ENCODE data around the gene UBE4A. TPM values are rescaled to one million over a fixed set of nuclear protein-coding genes. Genes with fewer than 3 reads are reported as not detected.
A peak's percentile ranks its signal among the peaks of the same experiment; 100 is the strongest.

UBE4A gene
- total RNA-seq, 2 experiments from 2014 or later: 40.1 to 43.0 TPM

DNA sequence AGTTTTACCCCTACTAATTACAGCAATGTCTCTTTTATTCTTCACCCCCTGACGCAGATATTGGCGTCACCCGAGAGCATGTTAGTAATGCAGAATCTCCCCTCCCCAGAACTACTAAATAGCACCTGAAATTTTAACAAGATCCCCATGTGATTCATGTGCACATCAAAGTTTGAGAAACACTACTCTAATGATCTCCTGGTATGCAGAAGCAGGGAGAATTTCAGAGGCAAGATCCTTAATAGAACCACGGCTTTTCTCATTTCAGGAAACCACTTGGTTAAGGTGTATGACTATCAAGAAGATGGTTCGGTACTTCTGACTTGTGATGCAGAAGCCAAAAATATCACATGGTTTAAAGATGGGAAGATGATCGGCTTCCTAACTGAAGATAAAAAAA, 9.9 kb upstream of the UBE4A start:
- Mint-ChIP-seq H3K4me3 (peak overlapping the region; percentile 30), H3K36me3 (ENCODE audit: low read depth) (peaks cover 94% of the 10 kb centered on the region), H3K27ac (peak overlapping the region; percentile 98), H3K9me3 (no peaks in the 10 kb centered on the region), H3K4me1 (ENCODE audit: low read depth) (peaks cover 80% of the 10 kb centered on the region), H3K27me3 (no peaks in the 10 kb centered on the region)
- DNase-seq (no peak), ATAC-seq (ENCODE audit: poor library complexity) (no peak)
- Histone ChIP-seq H3K27ac (ENCODE audit: low read depth in 1 of 2, low read length in 2 of 2) (peak overlapping the region; percentile 26 to 52), H3K4me1 (ENCODE audit: insufficient read depth, low read length) (peaks cover 39% of the 10 kb centered on the region), H3K36me3 (ENCODE audit: insufficient read depth, low read length) (peaks cover 57% of the 10 kb centered on the region), H3K27me3 (ENCODE audit: control insufficient read depth in 1 of 2, insufficient read depth in 2 of 2, low read length in 2 of 2) (no peaks in the 10 kb centered on the region), H3K9me3 (ENCODE audit: control insufficient read depth in 1 of 2, insufficient read depth in 1 of 2, low read length in 2 of 2) (no peaks in the 10 kb centered on the region), H3K4me3 (ENCODE audit: low read length) (no peak overlapping the region)
- CTCF ChIA-PET: no interaction called here
- no peak for TF ChIP-seq CTCF (IDR thresholded peaks at IDR 0.05)
- intact Hi-C loops (cut with DNase I, micrococcal nuclease): no loop called here
- POLR2A ChIA-PET: interaction anchor here (1.1 kb wide), 1 partner anchor 86 kb away, joined by 3 read pairs; no protein-coding TSS in a partner anchor

DNA sequence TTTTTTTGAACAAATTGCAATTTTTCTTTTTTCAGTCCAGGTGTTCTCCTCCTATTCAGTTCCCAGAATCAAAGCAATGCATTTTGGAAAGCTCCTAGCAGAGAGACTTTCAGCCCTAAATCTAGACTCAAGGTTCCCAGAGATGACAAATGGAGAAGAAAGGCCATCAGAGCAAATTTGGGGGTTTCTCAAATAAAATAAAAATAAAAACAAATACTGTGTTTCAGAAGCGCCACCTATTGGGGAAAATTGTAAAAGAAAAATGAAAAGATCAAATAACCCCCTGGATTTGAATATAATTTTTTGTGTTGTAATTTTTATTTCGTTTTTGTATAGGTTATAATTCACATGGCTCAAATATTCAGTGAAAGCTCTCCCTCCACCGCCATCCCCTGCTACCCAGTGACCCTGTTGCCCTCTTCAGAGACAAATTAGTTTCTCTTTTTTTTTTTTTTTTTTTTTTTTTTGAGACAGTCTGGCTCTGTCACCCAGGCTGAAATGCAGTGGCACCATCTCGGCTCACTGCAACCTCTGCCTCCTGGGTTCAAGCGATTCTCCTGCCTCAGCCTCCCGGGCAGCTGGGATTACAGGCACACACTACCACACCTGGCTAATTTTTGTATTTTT, 6.2 kb upstream of the UBE4A start:
- Histone ChIP-seq H3K27ac (ENCODE audit: low read depth in 1 of 2, low read length in 2 of 2) (peak overlapping the region; percentile 7 to 50), H3K4me1 (ENCODE audit: insufficient read depth, low read length) (peaks cover 17% of the 10 kb centered on the region), H3K27me3 (ENCODE audit: control insufficient read depth in 1 of 2, insufficient read depth in 2 of 2, low read length in 2 of 2) (no peaks in the 10 kb centered on the region), H3K9me3 (ENCODE audit: control insufficient read depth in 1 of 2, insufficient read depth in 1 of 2, low read length in 2 of 2) (no peaks in the 10 kb centered on the region), H3K4me3 (ENCODE audit: low read length) (no peak overlapping the region), H3K36me3 (ENCODE audit: insufficient read depth, low read length) (peaks cover 53% of the 10 kb centered on the region)
- peak; percentile 77 for TF ChIP-seq CTCF (IDR thresholded peaks at IDR 0.05)
- peak; percentile 54 for ATAC-seq (ENCODE audit: poor library complexity)
- Mint-ChIP-seq H3K9me3 (no peaks in the 10 kb centered on the region), H3K27me3 (no peaks in the 10 kb centered on the region), H3K36me3 (ENCODE audit: low read depth) (peaks cover 73% of the 10 kb centered on the region), H3K4me1 (ENCODE audit: low read depth) (peaks cover 51% of the 10 kb centered on the region), H3K4me3 (no peak overlapping the region), H3K27ac (peak overlapping the region; percentile 98)
- ChIA-PET CTCF (interaction anchor here (0.6 to 4.6 kb wide), 14 partner anchors 9 to 154 kb away, joined by 3 to 31 read pairs (median 4); partner anchors contain the start of genes CD3D and CD3G), POLR2A (interaction anchor here (1.1 to 1.9 kb wide), 8 partner anchors 9 to 112 kb away, joined by 3 to 9 read pairs (median 4); partner anchors contain the start of genes CD3D and CD3G)
- peak in 3 of 14 experiments; percentile 72 to 77 (median 75) for DNase-seq
- intact Hi-C loops (cut with DNase I, micrococcal nuclease): loop anchor here (1.0 to 2.0 kb wide), 2 partner anchors 57 to 154 kb away; no protein-coding TSS in a partner anchor

DNA sequence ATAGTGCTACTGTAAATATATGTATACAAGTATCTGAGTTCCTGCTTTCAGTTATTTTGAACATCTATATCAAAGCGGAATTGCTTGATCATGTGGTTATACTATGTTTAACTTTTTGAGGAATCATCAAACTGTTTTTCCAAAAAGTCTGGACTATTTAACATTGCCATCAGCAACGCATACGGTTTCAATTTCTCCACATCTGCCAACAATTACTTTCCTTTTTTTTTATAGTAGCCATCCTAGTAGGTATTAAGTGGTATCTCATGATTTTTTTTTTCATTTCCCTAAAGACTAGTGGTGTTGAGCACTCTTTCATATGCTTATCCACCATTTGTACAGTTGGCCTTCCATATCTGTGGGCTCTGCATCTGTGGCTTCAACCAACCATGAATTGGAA, 1.3 kb upstream of the UBE4A start:
- H3K27ac Mint-ChIP-seq: peak overlapping the region; percentile 99

More for the DNA sequence above, 1.3 kb upstream of the UBE4A start:
- no peak for TF ChIP-seq CTCF (IDR thresholded peaks at IDR 0.05)
- Mint-ChIP-seq H3K4me1 (ENCODE audit: low read depth) (peaks cover 60% of the 10 kb centered on the region), H3K9me3 (no peaks in the 10 kb centered on the region), H3K36me3 (ENCODE audit: low read depth) (peaks cover 55% of the 10 kb centered on the region), H3K27me3 (peaks cover 8% of the 10 kb centered on the region), H3K4me3 (peak overlapping the region; percentile 92)
- DNase-seq: no peak
- Histone ChIP-seq H3K27ac (ENCODE audit: low read depth in 1 of 2, low read length in 2 of 2) (no peak overlapping the region), H3K4me3 (ENCODE audit: low read length) (no peak overlapping the region), H3K36me3 (ENCODE audit: insufficient read depth, low read length) (peaks cover 11% of the 10 kb centered on the region), H3K4me1 (ENCODE audit: insufficient read depth, low read length) (peaks cover 28% of the 10 kb centered on the region), H3K9me3 (ENCODE audit: control insufficient read depth in 1 of 2, insufficient read depth in 1 of 2, low read length in 2 of 2) (no peaks in the 10 kb centered on the region), H3K27me3 (ENCODE audit: control insufficient read depth in 1 of 2, insufficient read depth in 2 of 2, low read length in 2 of 2) (no peaks in the 10 kb centered on the region)
- intact Hi-C loops (cut with DNase I, micrococcal nuclease): loop anchor here (2.0 to 5.0 kb wide), 3 partner anchors 13 to 79 kb away; partner anchors contain the start of genes CD3G (in 2 of the 2), ATP5MG (in 1 of the 2) and KMT2A (in 1 of the 2)
- CTCF ChIA-PET: no interaction called here
- POLR2A ChIA-PET: no interaction called here
- ATAC-seq (ENCODE audit: poor library complexity): no peak
